IMR-90 (cell line): ENCODE results near the gene KLHL13. TPM values are rescaled to one million over a fixed set of nuclear protein-coding genes. Genes with fewer than 3 reads are reported as not detected.

ENCODE experiments used
- ATAC-seq: fragments of 200-7000 bp; cut with Tn5 transposase; 2 replicates; pipeline ENCODE4 v1.9.1; 2020; ENCODE audit warnings: low read depth, mild to moderate bottlenecking, moderate library complexity
- Bru-seq: library from RNA; stranded (reverse); fragments of 400-500 nt; gene quantifications from one replicate; lab custom pipeline; 2021; lab: Mats Ljungman, UMichigan
- BruChase-seq, 2 experiments: library from RNA; stranded (reverse); fragments of 400-500 nt; gene quantifications; one replicate each; lab custom pipeline; 2021; lab: Mats Ljungman, UMichigan
- BruUV-seq: library from RNA; stranded (reverse); fragments of 400-500 nt; replicated peaks from 2 replicates; lab custom pipeline; 2021; lab: Mats Ljungman, UMichigan
- CTCF ChIA-PET: fragments of 300-600 bp; formaldehyde crosslinking; extraction: SDS; loops from one replicate; lab custom pipeline; 2021; ENCODE audit warnings: antibody characterized with exemption; lab: Yijun Ruan, JAX
- POLR2A ChIA-PET: fragments of 300-600 bp; sonication (Branson Sonifier 250); formaldehyde crosslinking; loops from one replicate; lab custom pipeline; 2022; ENCODE audit warnings: antibody characterized with exemption; ENCODE audit not compliant: unreplicated experiment; lab: Charles Lee
- DNase-seq: peaks from one replicate; pipeline ENCODE4 v3.0.0; 2013
- H2AFZ ChIP-seq: replicated peaks from 2 replicates; pipeline ENCODE3; 2013; ENCODE audit warnings: low read length, mild to moderate bottlenecking; ENCODE audit not compliant: poor library complexity
- H2AK5ac ChIP-seq: 2 replicates; pipeline ENCODE4 v1.6.1; 2013; ENCODE audit warnings: low read depth, low read length, inconsistent platforms
- H2AK9ac ChIP-seq: replicated peaks from 2 replicates; pipeline ENCODE3; 2013; ENCODE audit warnings: mild to moderate bottlenecking, low read depth, low read length, moderate library complexity; ENCODE audit not compliant: poor library complexity
- H2BK120ac ChIP-seq: 2 replicates; pipeline ENCODE4 v1.6.1; 2013; ENCODE audit warnings: low read depth, low read length, inconsistent platforms
- H2BK15ac ChIP-seq: 3 replicates; pipeline ENCODE4 v1.6.1; 2013; ENCODE audit warnings: low read depth, low read length, inconsistent platforms
- H2BK20ac ChIP-seq: 2 replicates; pipeline ENCODE4 v1.6.1; 2013; ENCODE audit warnings: low read depth, mild to moderate bottlenecking, inconsistent platforms, low read length, moderate library complexity
- H2BK5ac ChIP-seq: 2 replicates; pipeline ENCODE4 v1.6.1; 2013; ENCODE audit warnings: mild to moderate bottlenecking, low read depth, low read length, inconsistent platforms; ENCODE audit not compliant: poor library complexity, severe bottlenecking
- H3K14ac ChIP-seq: replicated peaks from 2 replicates; pipeline ENCODE4 v1.6.1; 2013; ENCODE audit warnings: low read depth, low read length, inconsistent platforms
- H3K18ac ChIP-seq: 2 replicates; pipeline ENCODE4 v1.6.1; 2013; ENCODE audit warnings: low read depth, low read length, control low read depth
- H3K23ac ChIP-seq: 2 replicates; pipeline ENCODE4 v1.6.1; 2013; ENCODE audit warnings: low read depth, low read length, inconsistent platforms
- H3K27ac ChIP-seq: 2 replicates; pipeline ENCODE4 v1.5.1; 2013; ENCODE audit warnings: mild to moderate bottlenecking, control low read depth, low read length; ENCODE audit not compliant: insufficient read depth
- H3K27me3 ChIP-seq: 2 replicates; pipeline ENCODE4 v1.6.1; 2013; ENCODE audit warnings: low read length; ENCODE audit not compliant: control insufficient read depth, insufficient read depth
- H3K36me3 ChIP-seq: 2 replicates; pipeline ENCODE4 v1.6.1; 2013; ENCODE audit warnings: low read length, mixed read lengths; ENCODE audit not compliant: control insufficient read depth, insufficient read depth
- H3K4ac ChIP-seq: 2 replicates; pipeline ENCODE4 v1.6.1; 2013; ENCODE audit warnings: low read depth, low read length, inconsistent platforms
- H3K4me1 ChIP-seq: 2 replicates; pipeline ENCODE4 v1.6.1; 2013; ENCODE audit warnings: low read length, mixed read lengths; ENCODE audit not compliant: control insufficient read depth, insufficient read depth
- H3K4me2 ChIP-seq: 2 replicates; pipeline ENCODE4 v1.6.1; 2013; ENCODE audit warnings: low read depth, mild to moderate bottlenecking, control low read depth, low read length, moderate library complexity
- H3K4me3 ChIP-seq: 2 replicates; pipeline ENCODE4 v1.5.1; 2013; ENCODE audit warnings: low read depth, mild to moderate bottlenecking, control low read depth, low read length, moderate library complexity; ENCODE audit not compliant: insufficient read depth
- H3K56ac ChIP-seq: 2 replicates; pipeline ENCODE4 v1.6.1; 2013; ENCODE audit warnings: low read length, inconsistent platforms; ENCODE audit not compliant: insufficient read depth; ENCODE audit errors: extremely low read depth
- H3K79me1 ChIP-seq, 2 experiments: 2 replicates each; pipeline ENCODE4 v1.6.1; 2013; ENCODE audit warnings: low read length in 2 of 2, inconsistent platforms in 1 of 2, low read depth in 1 of 2
- H3K9ac ChIP-seq: 2 replicates; pipeline ENCODE4 v1.6.1; 2013; ENCODE audit warnings: low read depth, low read length, control low read depth
- H3K9me1 ChIP-seq: 2 replicates; pipeline ENCODE4 v1.6.1; 2013; ENCODE audit warnings: low read length, inconsistent platforms; ENCODE audit not compliant: insufficient read depth
- H3K9me3 ChIP-seq: 2 replicates; pipeline ENCODE4 v1.6.1; 2013; ENCODE audit warnings: low read length; ENCODE audit not compliant: control insufficient read depth, insufficient read depth
- H4K20me1 ChIP-seq: 2 replicates; pipeline ENCODE4 v1.6.1; 2013; ENCODE audit warnings: low read length, inconsistent platforms; ENCODE audit not compliant: insufficient read depth
- H4K5ac ChIP-seq: 2 replicates; pipeline ENCODE4 v1.6.1; 2013; ENCODE audit warnings: mild to moderate bottlenecking, low read depth, low read length, control low read depth
- H4K8ac ChIP-seq, 2 experiments: 2 replicates each; pipeline ENCODE4 v1.6.1; 2013; ENCODE audit warnings: low read depth in 2 of 2, low read length in 2 of 2, control low read depth in 1 of 2, inconsistent platforms in 1 of 2
- H4K91ac ChIP-seq: 2 replicates; pipeline ENCODE4 v1.6.1; 2013; ENCODE audit warnings: low read depth, low read length, inconsistent platforms; ENCODE audit not compliant: insufficient read depth
- CHD1 ChIP-seq: IDR thresholded peaks from 2 replicates; pipeline ENCODE4 v1.6.1; 2012; ENCODE audit warnings: low read depth, low read length, improper control_type of control experiment
- FOS ChIP-seq: fragments of 150-350 bp; IDR thresholded peaks from 2 replicates; pipeline ENCODE4 v1.6.1; 2016; ENCODE audit warnings: low read depth, low read length
- MAZ ChIP-seq: IDR thresholded peaks from 2 replicates; pipeline ENCODE4 v1.6.1; 2012; ENCODE audit warnings: low read depth, mild to moderate bottlenecking, low read length, improper control_type of control experiment, moderate library complexity, borderline replicate concordance
- MXI1 ChIP-seq: IDR thresholded peaks from 2 replicates; pipeline ENCODE4 v1.6.1; 2012; ENCODE audit warnings: low read depth, mild to moderate bottlenecking, low read length, moderate library complexity, borderline replicate concordance
- NFE2L2 ChIP-seq: fragments of 150-350 bp; IDR thresholded peaks from 2 replicates; pipeline ENCODE4 v1.6.1; 2016; ENCODE audit warnings: low read depth, mild to moderate bottlenecking, low read length
- SMC3 ChIP-seq: fragments of 150-350 bp; IDR thresholded peaks from 2 replicates; pipeline ENCODE4 v1.6.1; 2016; ENCODE audit warnings: low read depth, mild to moderate bottlenecking, antibody characterized with exemption, low read length, moderate library complexity
- WGBS, 2 experiments: methylation state at CpG; one replicate each; pipeline versions ENCODE4 v1.1.5 to v1.1.7; 2013; ENCODE audit warnings: missing lambda C conversion rate in 2 of 2; ENCODE audit not compliant: insufficient read length in 1 of 2; ENCODE audit errors: extremely low coverage in 2 of 2; 5-methylcytosine and 5-hydroxymethylcytosine counted together
- dilution Hi-C: fragments of 300-500 bp; cut with HindIII; formaldehyde crosslinking; loops from one replicate; pipeline ENCODE4 v1.14.3; 2018; ENCODE audit warnings: low sequenced_read_pairs; ENCODE audit not compliant: unreplicated experiment
- in situ Hi-C: fragments of 300-500 bp; cut with MboI; formaldehyde crosslinking; loops from 3 replicates; pipeline ENCODE4 v1.14.3; 2019; ENCODE audit warnings: low sequenced_read_pairs, inconsistent platforms, mixed read lengths
- intact Hi-C: fragments of 100-400 bp; cut with micrococcal nuclease; formaldehyde crosslinking; loops from 2 replicates; pipeline ENCODE4 v1.10.0; 2022
- long read RNA-seq: library from polyadenylated mRNA; unstranded; transcript quantifications from one replicate; pipeline ENCODE4 v2.0.0, GENCODE V29; 2021; ENCODE audit not compliant: unreplicated experiment
- polyA plus RNA-seq, 3 experiments: library from polyadenylated mRNA; depleted of rRNA; stranded (reverse); fragments of >200 nt; gene quantifications; 2 replicates each; pipeline ENCODE4 v1.2.3, GENCODE V29; 2012; ENCODE audit warnings: low replicate concordance in 1 of 3
- total RNA-seq: library from RNA; depleted of rRNA; stranded (reverse); fragments of >200 nt; gene quantifications from 2 replicates; pipeline ENCODE4 v1.2.3, GENCODE V29; 2012; rRNA removed

Gene KLHL13, protein sequence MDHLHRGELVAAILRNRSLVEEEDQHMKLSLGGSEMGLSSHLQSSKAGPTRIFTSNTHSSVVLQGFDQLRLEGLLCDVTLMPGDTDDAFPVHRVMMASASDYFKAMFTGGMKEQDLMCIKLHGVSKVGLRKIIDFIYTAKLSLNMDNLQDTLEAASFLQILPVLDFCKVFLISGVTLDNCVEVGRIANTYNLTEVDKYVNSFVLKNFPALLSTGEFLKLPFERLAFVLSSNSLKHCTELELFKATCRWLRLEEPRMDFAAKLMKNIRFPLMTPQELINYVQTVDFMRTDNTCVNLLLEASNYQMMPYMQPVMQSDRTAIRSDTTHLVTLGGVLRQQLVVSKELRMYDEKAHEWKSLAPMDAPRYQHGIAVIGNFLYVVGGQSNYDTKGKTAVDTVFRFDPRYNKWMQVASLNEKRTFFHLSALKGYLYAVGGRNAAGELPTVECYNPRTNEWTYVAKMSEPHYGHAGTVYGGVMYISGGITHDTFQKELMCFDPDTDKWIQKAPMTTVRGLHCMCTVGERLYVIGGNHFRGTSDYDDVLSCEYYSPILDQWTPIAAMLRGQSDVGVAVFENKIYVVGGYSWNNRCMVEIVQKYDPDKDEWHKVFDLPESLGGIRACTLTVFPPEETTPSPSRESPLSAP
- total RNA-seq, result 12.5 and 13.6 TPM in 2 replicates
- polyA plus RNA-seq (2012; rRNA removed), result 4.0 and 4.1 TPM in 2 replicates
- 2.0 and 2.1 TPM in 2 replicates for polyA plus RNA-seq (2012; cell fraction: cytosol; rRNA removed)
- 0.69 and 3.3 TPM in 2 replicates for polyA plus RNA-seq (2012; cell fraction: nucleus; rRNA removed; ENCODE audit: low replicate concordance)
- Bru-seq, nascent RNA, result percentile 54 among the genes with signal in this experiment
- BruChase-seq, experiment 1, labeled RNA remaining after a 6-hour chase, result percentile 57 among the genes with signal in this experiment
- BruChase-seq, experiment 2, labeled RNA remaining after a 2-hour chase, result percentile 60 among the genes with signal in this experiment
- long read RNA-seq, transcript KLHL13-204 (7 exons, 3,256 nt), result major isoform, 8 of 9 reads
- long read RNA-seq, partial matches to known transcripts, result 1 of 9 reads
- long read RNA-seq, other reads (novel, unspliced or antisense), result 0 of 9 reads

DNA sequence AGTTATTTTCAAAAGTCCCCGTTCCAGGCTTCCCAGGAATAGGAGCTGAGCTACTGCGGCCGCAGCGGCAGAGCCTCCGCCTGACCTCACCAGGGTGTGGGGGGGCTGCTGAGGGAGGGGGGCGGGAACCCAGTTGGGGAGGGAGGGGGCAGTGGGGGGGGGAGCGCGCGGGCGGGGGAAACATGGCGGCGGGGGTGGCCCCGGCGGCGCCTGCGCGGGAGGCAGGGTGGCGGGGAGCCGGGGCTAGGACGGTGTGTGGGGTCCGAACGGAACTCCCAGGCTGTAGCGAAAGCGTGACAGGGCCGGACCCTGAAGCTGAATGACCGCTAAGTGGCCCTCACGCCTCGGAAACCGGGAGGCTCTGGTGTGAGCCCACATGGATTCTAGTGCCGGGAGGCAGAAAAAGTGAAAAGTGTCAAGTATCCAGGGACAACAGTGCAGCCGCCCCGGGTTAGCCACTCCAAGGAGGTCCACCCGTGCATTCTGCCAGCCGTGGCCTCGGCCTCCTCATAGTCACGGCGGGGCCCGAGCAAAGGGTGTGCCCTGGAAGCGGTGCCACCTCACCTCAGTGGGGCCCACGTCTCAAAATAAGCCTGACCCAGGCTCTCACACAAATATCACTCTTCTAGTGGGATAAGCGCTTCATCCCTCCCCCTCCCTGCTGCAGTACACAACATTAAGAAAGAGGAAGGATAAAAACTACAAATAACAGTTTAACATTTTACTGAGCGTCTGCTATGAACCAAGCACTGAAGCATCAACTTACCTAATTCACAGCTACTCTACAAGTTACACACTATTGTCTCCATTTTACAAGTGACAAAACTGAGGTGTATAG lies at the start of gene KLHL13:
Gene KLHL13, minus strand, starts transcription at position 98 of the 838 bp plus-strand sequence. CDS start 88,337 bp downstream, outside the sequence.
- no peak within 1 kb of the TSS for H2BK20ac ChIP-seq
- H3K9ac ChIP-seq, result peak within 1 kb of the TSS; percentile 90
- H3K27ac ChIP-seq, result peak within 1 kb of the TSS; percentile 83
- TF ChIP-seq NFE2L2 (no peak), MXI1 (no peak), MAZ (peak; percentile 40; the same call in 1 of the 2 replicates), FOS (no peak), SMC3 (no peak), CHD1 (no peak)
- H3K23ac ChIP-seq, result no peak within 1 kb of the TSS
- H3K4ac ChIP-seq, result peak within 1 kb of the TSS; percentile 76
- H2AK5ac ChIP-seq, result no peak within 1 kb of the TSS
- no peaks in the 10 kb centered on the region for H3K9me1 ChIP-seq
- H3K56ac ChIP-seq, result no peak within 1 kb of the TSS; the same call in 1 of the 2 replicates
- peak within 1 kb of the TSS; percentile 89 for H3K14ac ChIP-seq
- ChIA-PET POLR2A (interaction anchor here (0.6 kb wide), 1 partner anchor 10 kb away, joined by 4 read pairs; no protein-coding TSS in a partner anchor), CTCF (interaction anchor here (0.5 kb wide), 1 partner anchor 138 kb away, joined by 3 read pairs; no protein-coding TSS in a partner anchor)
- BruUV-seq, result no TSS peak
- peak within 1 kb of the TSS; percentile 97 for H4K5ac ChIP-seq
- ATAC-seq (peak; percentile 84), DNase-seq (peak; percentile 18)
- in situ Hi-C loops (no loop called here), dilution Hi-C loops (no loop called here), intact Hi-C loops (loop anchor here (5.0 to 10.0 kb wide), 2 partner anchors 108 to 120 kb away; no protein-coding TSS in a partner anchor)
- peak within 1 kb of the TSS; percentile 72 for H2BK120ac ChIP-seq
- no peak within 1 kb of the TSS for H2AK9ac ChIP-seq
- peak within 1 kb of the TSS; percentile 29 for H2BK5ac ChIP-seq
- no peaks in the 10 kb centered on the region for H4K20me1 ChIP-seq
- H3K9me3 ChIP-seq, result no peaks in the 10 kb centered on the region
- H3K27me3 ChIP-seq, result no peaks in the 10 kb centered on the region
- peak within 1 kb of the TSS; percentile 90; the same call in 1 of the 2 replicates for H3K18ac ChIP-seq
- peak within 1 kb of the TSS; percentile 69 for H4K91ac ChIP-seq
- peak within 1 kb of the TSS; percentile 92 for H2AFZ ChIP-seq
- H3K4me2 ChIP-seq, result peak within 1 kb of the TSS; percentile 90
- H3K4me1 ChIP-seq, result 0 out of 2 replicates have a peak, but pooled peaks cover 2% of the 10 kb centered on the region
- H3K36me3 ChIP-seq, result no peaks in the 10 kb centered on the region
- no peak within 1 kb of the TSS for H2BK15ac ChIP-seq
- H4K8ac ChIP-seq, result peak within 1 kb of the TSS; percentile 86 to 90
- peak within 1 kb of the TSS; percentile 84 for H3K4me3 ChIP-seq
- 30% methylated on average over 15 of the region's 42 CpGs; no CpG with 5 or more reads in 1 of the 2 experiments for WGBS, 2 experiments
- 0 out of 4 replicates have a peak, but pooled peaks cover 0 to 2% of the 10 kb centered on the region in 2 experiments for H3K79me1 ChIP-seq
